Activated T-helper 1 cell treated with anti-CD3 and anti-CD28 coated beads, Interleukin-2, amount 50 U/mL, for 16 hours (primary cell): Measurements from ENCODE around the gene TPCN1.
A peak's percentile ranks its signal among the peaks of the same experiment; 100 is the strongest.

Experiments
- DNase-seq, 2 donors: peaks; one replicate each; pipeline ENCODE4 v3.0.0-alpha.2; 2020; ENCODE audit warnings: low read depth in 1 of 2, low spot score in 1 of 2

The TPCN1 gene

GRCh38 chr12:113221181-113221996 lies at the start of gene TPCN1:
Gene TPCN1, plus strand, starts transcription at chr12:113221464. Its CDS starts 5,389 bp downstream, at chr12:113226853.
- DNase-seq, result peak; percentile 97 to 98

DNA sequence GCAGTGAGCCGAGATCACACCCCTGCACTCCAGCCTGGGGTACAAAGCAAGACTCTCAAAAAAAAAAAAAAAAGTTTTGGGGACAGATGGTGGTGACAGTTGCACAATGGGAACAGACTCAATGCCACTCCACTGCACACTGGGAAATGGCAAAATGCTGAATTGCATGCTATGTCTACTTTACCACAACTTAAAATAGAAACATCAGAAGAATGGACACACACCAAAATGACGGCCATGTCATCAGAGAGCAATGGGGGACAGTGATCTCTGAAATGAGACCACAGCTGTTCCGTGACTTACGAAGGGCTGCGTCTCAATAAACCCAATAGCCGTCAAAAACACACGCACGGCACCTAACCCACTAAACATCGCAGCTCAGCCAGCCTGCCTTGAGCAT lies 49.7 kb upstream of the TPCN1 start:
- DNase-seq, result no peak

- DNase-seq, result no peak
These were observed 49.1 kb upstream of the TPCN1 start for GRCh38 chr12:113172185-113172584.

GRCh38 chr12:113173081-113173698 lies 48.1 kb upstream of the TPCN1 start:
- no peak for DNase-seq

DNA sequence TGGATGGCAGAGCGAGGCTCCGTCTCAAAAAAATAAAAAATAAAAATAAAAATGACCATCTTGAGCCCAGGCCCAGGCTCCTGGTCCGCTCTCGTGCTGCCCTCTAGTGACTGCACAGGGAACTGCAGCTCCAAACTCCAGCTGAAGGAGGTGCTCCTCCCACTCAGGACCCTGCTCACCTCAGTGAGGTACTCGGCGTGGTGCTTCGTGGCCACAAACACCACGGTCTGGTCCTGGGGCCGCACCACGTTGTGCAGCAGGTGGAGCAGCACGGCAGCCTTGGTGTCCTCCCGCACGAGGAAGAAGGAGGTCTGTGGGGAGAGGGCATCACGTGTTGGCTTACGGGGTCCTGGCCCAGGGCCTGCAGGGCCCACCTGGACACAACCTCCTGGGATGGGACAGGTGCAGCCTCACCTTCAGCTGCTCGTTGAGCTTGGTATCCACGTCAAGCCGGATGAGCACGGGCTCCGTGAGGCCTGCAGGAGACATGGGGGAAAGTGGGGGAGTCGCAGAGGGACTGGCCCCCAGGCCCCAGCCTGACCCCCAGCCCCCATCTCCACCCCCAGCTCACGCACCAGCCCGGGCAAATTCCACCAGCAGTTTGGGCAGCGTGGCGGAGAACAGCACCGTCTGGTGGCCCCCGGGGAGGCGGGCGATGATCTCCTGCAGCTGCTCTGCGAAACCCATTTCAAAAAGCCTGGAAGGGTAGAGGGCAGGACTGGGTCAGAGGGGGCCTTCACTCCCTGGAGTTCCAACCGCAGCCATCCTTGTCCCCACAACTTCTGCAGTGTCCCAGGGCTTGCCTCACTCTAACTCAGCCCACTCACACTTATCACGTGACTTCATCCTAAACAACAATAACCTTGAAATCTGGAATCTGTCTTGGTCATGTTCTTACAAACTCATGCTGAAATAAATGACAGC lies 46.5 kb upstream of the TPCN1 start:
- peak; percentile 64 to 71 for DNase-seq

- no peak for DNase-seq
These were observed 42.2 kb upstream of the TPCN1 start for GRCh38 chr12:113179023-113179422.

DNA sequence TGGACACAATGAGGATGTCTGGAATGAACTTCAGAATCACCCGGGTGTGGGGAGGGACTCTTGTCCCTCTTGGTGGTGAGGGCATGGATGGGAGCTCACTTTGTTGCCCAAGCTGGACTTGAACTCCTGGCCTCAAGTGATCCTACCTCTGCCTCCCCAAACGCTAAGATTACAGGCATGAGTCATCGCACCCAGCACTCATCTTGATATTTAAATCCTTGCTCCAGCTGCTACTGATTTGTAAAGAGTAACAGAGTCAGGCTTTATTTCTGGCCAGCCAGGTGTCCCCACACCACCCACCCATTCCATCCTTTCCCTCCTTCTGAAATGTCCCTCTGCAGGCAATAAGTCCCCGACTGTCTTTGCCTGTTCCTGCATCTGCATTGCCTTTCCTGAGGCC lies 40.9 kb upstream of the TPCN1 start:
- no peak for DNase-seq

DNA sequence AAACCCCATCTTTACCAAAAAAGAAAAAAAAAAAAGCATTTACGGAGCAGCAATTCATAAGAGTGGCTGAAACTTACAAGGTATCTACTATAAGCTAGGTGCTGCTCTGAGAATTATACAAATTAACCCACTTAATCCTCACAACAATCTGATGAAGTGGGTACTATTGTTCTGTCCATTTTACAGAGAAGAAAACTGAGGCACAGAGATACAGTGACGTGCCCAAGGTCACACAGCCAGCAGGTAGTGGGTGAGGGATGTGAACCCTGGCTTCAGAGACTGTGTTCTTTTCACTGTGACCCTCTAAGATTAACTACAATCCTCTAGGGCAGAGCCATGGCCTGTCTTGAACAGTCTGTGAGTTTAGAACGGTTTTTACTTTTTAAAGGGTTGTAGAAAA lies 39.3 kb upstream of the TPCN1 start:
- DNase-seq, result no peak

DNA sequence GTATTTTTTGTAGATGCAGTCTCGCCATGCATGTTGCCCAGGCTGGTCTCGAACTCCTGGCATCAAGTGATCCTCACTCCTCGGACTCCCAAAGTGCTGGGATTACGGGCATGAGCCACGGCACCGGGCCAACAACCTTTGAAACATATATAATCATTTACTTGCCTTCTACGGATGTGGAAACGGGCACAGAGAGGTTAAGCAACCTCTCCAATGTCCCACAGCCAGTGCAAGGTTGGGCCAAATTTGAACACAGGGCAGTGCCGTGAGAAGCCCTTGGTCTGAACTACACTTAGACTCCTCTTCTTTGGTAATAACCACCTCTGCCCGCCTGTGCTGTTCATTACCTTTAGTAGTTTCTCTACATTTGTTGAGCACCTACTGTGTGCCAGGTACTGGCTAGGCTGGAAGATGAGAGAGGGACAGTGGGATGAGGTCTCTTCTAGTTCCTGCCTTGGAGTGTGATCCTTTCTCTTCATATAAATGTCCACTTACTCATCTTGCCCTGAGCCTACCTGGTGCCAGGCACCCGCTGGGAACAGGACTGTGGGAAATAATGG lies 38.2 kb upstream of the TPCN1 start:
- DNase-seq, result no peak

DNA sequence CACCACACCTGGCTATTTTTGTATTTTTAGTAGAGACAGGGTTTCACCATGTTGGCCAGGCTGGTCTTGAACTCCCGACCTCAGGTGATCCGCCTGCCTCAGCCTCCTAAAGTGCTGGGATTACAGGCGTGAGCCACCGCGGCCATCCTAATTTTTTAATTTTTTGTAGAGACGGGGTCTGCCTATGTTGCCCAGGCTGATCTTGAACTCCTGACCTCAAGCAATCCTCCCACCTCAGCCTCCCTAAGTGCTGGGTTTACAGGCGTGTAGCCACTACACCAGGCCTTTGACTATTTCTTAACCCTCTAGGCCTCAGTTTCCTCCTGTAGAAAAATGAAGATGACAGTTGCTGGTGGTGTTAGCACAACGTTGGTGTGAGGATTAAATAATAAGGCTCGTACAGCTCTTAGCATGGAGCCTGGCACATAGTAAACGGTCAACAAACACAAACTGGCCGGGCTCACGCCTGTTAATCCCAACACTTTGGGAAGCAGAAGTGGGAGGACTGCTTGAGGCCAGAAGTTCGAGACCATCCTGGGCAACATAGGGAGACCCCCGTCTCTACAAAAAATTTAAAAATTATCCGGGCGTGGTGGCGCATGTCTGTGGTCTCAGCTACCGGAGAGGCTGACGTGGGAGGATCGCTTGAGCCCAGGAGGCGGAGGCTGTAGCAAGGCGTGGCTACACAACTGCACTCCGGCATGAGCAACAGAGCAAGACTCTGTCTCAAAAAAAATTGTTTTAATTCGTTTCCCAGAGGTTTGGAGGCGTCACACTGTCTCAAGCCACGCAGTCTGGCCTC lies 37.0 kb upstream of the TPCN1 start:
- DNase-seq, result no peak

- DNase-seq, result peak; percentile 75
These were observed 36.4 kb upstream of the TPCN1 start for GRCh38 chr12:113184900-113185179.

GRCh38 chr12:113185180-113186032 lies 35.9 kb upstream of the TPCN1 start, which contains the start of the genes DDX54 and RITA1:
Gene DDX54, minus strand, starts transcription at chr12:113185478. Its CDS starts 27 bp downstream, at chr12:113185451.
Gene RITA1, plus strand, starts transcription at chr12:113185721. Its CDS starts 1,026 bp downstream, at chr12:113186747.
- DNase-seq, result peak; percentile 72 to 73

- DNase-seq, result no peak
These were observed 35.3 kb upstream of the TPCN1 start for GRCh38 chr12:113186033-113186365.

GRCh38 chr12:113186666-113187325 lies 34.5 kb upstream of the TPCN1 start:
- DNase-seq, result no peak

- DNase-seq, result no peak
These were observed 31.9 kb upstream of the TPCN1 start for GRCh38 chr12:113189361-113189760.

DNA sequence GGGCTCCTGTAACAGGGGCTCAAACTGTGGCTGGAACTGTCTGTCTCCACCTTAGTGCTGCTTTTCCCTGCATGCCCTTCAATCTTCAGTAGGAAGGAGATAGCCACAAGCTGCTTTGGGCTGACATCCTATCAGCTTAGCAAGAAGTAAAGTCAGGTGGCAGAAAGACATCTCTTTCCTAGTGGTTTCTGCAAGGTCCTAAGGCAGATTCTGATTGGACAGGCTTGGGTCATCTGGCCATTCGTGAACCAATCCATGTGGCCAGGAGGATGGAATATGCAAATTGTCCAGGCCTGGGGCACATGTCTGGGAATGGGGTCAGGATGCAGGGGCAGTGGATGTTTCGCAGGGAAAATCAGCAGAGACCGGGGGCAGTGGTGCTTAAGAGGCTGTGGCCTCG lies 30.5 kb upstream of the TPCN1 start:
- no peak for DNase-seq

- no peak for DNase-seq
These were observed 30.0 kb upstream of the TPCN1 start for GRCh38 chr12:113191227-113191626.

GRCh38 chr12:113194971-113195391 lies 26.3 kb upstream of the TPCN1 start:
- DNase-seq, result no peak

DNA sequence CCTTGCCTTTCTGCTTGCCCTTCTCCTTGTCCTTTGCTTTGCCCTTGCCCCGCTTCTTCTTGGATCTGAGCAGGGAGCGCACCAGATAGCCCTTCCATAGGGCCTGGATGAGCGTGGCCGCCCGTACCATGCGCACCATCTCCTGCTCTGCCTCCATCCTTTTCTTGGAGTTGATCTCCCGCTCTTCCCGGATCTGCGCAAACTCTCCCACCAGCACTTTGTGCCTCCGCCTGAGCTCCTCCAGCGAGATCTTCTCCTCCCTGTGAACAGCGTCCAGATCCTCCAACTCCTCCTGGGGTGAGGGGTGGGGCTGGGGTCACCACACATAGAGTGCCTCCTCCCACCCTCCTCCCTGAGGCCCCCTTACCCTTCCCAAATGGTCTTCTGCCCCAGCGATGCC lies 25.7 kb upstream of the TPCN1 start:
- no peak for DNase-seq
